HG03108 (cell line): Measurements from ENCODE around the gene CARD19.

Experiments
- ATAC-seq: cut with Tn5 transposase; IDR thresholded peaks from one replicate; pipeline ENCODE4 v1.9.1; 2021; ENCODE audit warnings: moderate library complexity; ENCODE audit not compliant: unreplicated experiment

CARD19 gene, protein sequence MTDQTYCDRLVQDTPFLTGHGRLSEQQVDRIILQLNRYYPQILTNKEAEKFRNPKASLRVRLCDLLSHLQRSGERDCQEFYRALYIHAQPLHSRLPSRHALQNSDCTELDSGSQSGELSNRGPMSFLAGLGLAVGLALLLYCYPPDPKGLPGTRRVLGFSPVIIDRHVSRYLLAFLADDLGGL

DNA sequence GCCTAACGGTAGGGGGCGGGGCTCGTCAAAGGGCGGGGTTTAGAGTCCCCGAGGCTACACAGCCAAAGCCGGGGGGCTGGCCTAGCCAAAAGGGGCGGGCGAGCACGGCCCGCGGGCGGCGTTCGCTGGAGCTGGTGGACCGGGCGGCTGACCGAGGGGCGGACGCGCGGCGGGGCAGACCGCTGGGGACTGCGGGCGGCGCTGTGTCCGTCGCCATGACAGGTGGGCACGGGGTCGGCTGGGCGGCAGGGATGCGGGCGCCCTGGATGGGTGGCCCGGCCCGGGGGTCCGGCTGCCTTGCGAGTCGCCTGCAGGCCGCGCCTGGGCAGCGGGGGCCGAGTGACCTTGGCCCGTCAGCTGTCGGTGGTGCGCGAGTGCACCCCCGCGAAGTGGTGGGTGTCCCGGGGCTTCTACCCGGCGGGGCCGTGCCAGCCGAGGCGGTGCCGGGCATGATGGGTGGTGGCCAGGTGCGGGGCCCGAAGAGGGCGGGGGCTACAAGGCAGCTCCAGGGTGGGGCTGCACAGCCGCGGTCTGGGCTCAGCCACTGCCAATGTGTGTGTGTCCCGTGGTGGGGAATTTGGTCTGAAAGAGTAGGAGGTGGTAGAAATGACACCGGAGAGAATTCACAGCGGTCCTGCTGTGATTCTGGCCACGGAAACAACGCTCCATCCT, at the start of gene CARD19:
CARD19 (plus strand) TSS at position 87 of the 672 bp plus-strand sequence; CDS start at position 216, 129 bp downstream.
- peak; percentile 7 for ATAC-seq

DNA sequence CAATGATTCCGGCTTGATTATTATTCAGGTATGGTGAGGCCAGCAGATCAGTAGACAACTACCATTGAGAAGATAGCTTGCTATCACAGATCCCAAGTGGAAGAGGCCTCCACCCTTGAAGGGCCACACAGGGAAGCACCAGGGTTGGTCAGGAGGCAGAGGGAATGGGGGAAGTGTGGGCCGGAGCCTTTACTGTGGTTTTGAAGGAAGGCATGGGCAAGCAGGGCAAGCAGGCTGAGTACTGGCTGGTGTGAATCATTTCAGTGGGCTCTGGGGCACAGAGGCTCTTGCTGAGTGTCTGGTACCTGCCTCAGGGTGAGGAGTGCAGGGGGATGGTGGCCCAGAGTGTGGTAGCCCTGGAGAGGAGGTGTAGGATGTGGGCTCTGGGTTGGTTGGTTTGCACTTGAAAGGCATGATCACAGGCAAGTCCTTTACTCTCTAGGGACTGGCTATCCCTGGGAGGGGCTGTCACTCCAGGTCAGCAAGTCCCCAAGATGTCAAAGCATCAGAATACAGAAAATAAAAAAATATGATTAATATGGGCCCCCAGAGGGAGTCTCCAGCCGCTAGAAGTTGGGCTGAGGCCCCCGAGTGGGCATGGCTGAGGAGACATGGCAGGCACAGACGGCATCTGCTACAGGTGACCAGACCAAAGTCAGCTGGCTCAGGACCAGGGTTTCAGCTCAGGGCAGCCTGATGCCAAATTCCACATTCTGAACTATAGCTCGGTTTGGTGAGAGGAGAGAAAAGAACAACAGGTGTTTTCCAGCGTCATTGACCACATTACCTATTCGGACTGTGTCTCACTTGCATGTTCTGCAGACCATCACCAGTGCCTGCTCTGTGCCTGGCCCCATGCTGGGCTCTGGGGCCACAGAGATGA, 47.2 kb upstream of the CARD19 start:
- ATAC-seq, result no peak

DNA sequence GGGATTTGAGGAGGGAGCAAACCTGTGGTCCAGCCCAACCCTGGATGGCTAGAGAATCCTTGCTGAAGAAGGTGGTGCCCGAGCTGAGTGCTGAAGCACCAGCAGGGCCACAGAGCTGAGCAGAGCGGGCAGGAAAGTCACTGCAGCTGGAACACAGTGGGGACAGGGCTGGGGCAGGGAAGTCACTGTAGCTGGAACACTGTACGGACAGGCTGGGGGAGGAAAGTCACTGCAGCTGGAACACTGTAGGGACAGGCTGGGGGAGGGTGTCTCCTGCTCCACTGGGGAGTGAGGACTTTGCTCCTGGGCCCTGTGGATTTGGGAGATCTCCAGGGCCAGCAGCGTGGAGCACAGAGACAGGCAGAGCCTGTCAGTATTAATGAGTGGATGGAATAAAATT, 46.5 kb upstream of the CARD19 start:
- ATAC-seq, result no peak

DNA sequence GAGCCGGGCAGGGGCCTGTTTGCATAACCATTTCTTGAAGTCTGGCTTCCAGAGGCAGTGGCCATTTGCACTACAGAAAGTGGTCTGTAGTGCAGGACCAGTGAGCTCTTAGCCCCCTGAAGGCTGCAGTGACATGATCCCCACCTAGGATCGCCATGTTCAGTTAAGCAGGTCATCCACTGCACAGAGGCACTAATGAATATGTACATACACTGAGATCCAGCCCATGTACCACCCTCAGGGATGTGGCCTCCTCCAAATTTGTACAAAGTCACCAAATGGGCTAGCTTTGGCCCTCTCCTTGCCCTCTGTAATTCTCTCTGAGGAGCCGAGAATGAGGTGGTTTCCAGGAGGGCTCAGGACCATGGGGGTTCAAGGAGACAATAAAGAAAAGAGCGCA, 45.8 kb upstream of the CARD19 start:
- ATAC-seq, result no peak

DNA sequence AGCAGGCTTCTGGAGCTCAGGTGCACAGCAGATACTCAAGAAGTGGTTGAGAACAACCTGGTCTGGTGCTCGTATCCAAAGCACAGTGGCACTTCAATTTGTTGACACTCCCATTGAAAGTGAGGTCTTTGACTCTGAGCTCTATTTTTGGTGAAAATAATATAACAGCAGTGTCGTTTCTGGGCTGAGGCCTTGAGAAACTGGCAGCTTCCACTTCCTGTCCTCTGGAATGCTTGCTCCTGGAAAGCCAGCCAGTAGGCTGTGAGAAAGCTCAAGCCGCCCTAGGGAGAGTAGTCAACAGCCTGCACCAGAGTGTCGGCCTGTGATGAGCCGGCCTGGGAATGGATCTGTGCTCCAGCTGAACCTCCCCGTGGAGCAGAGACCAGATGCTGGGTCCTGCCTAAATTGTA, 44.3 kb upstream of the CARD19 start:
- ATAC-seq, result no peak

DNA sequence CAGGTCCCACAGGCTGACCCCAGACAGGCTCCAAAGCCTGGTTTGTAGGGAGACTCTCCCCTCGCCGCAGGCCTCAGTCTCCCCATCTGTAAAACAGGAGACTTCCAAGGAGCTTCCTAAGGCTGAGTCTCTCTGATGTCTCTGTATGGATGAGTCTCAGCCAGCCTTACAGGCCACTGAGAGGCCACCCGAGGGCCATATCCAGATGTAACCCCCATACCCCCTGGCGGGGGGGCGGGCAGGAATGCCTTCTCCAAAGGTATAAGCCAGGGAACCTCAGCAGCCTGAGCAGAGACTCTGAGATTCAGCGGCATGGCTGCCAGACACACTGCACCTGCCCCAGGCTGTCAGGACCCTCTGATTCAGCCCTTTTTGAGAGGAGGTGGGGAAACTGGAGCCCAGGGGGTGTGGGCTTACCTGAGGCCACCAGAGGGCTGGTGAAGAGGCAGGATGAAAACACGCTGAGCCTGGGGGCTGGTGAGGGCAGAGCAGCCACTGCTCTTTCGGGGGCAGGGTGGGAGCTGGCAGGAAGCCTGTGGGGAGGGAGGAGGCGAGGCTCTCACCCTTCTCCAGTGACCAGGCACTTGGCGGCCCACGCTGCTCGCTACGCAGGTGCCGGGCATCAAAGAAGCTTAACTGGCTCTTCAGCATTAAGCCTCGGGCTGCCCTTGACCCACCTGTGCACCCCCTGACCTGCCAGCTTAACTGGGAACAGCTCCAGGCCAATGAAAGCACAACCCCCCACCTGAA, 43.1 kb upstream of the CARD19 start:
- ATAC-seq, result no peak

DNA sequence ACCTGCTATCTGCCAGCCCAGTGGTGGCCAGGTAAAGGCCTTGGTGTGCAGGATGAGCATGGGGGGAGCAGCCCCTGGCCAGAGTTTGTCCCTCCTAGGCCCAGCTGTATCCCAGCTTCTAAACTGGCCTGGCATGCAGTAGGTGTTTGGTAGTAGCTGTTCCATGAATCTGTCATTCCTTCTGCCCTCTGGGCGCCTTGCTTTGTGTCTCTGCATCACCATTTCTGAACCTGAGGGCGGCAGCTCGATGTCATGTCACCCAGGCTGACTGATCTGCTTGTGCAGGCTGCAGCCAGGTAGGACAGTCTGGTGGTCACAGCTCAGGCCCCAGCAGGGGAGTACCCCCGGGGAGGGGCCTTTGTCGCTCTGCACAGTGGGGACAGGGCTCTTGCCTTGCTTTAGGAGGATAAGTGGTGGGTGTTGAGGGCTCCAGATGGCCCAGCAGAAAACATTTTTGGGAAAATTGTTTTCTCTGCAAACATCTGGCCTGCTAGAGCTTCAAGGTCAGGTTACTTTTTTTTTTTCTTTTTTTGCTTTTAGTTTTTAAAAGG, 42.2 kb upstream of the CARD19 start:
- ATAC-seq, result no peak

DNA sequence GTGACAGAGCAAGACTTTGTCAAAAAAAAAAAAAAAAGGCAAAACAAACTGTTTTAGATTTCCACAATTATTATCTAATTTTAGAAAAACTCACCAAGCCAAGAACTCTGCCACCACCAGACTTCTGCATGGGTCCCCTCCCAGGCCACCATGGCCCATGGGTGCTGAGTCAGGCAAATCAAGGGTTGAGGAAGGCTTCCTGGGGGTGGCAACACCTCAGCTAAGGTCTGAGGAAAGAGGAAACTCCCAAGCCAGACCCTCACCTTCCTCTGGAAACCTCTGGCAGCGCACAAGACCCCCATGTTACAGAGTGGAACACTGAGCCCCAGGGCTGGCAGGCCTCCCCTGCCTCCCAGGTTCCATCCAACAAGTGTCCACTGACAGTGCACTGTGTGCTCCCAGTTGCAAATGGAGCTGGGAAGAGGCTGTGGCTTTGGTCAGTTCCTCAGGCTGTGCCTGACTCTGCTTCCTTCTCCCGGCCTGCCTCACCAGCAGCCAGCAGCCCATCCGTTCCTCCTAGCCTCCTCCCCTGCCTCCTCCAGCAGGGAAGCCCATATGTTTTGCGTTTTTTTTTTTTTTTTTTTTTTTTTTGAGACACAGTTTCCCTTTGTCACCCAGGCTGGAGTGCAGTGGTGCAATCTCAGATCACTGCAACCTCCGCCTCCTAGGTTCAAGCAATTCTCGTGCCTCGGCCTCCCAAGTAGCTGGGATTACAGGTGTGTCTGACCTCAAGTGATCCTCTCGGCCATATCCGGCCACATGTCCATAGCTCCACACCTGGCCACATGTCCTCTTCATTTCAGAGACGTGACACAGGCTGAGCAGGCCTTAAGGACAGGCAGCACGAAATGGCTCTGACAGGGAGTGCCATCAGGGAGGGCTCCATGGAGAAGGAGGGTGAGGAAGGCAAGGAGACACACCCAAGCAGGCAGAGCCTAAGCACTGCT, 41.0 kb upstream of the CARD19 start:
- ATAC-seq, result no peak

DNA sequence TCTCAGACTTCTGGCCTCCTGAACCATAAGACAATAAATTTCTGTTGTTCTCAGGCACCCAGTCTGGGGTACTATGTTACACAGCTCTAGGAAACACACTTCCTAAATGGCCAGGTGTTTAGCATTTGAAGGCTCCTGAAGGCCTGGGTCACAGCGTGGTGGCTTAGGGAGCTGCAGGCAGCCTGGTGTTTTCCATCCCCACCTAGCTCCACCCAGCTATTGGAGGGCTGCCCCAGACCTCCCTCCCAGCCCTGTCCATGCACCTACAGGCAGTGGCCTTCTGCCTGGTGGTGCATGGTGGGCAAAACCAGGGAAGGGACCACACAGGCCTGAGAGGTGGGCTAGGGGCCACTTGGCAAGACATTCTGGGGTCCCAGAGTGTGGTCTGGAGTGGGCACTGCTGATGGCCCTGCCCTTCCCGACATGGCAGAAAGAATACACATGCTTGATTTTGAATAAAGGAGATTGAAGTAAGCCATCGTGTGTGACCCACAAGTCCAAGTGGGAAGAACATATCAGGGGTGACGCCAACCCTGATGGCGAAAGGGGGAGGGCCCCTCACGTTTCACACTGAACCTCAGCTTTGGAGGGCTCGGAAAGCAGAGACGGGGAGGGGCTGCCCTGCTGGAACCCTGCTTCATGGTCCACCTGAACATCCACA, 38.8 kb upstream of the CARD19 start:
- no peak for ATAC-seq

DNA sequence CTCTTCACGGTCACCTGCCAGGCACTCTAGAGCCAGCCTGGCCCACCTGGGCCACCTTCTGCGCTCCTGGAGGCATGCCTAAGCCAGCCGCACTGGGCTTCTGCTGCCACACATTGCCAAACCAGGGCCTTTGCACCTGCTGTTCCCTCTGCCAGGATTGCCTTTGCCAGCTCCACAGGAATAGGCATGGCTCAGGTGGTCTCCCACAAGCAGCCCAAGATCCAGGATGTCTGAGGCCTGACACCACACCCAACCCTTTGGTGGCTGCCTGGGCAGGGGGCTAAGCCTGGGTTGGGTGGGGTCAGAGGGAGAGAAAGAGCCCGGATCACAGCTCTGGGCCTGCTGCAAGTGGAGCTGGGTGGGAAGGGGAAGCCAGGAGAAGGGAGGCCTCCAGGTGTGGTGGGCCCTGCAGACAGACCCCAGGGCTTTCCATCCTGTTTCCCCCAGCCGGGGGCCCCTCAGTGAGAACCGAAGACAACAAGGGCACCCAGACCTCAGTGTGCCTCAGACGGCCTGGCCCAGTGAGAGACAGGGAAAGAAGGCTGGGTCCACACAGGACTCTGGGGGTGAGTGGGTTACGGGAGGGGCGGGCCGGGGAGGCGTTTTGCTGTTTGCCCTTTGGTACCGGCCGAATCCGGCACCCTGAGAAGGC, 38.2 kb upstream of the CARD19 start:
- ATAC-seq, result no peak

DNA sequence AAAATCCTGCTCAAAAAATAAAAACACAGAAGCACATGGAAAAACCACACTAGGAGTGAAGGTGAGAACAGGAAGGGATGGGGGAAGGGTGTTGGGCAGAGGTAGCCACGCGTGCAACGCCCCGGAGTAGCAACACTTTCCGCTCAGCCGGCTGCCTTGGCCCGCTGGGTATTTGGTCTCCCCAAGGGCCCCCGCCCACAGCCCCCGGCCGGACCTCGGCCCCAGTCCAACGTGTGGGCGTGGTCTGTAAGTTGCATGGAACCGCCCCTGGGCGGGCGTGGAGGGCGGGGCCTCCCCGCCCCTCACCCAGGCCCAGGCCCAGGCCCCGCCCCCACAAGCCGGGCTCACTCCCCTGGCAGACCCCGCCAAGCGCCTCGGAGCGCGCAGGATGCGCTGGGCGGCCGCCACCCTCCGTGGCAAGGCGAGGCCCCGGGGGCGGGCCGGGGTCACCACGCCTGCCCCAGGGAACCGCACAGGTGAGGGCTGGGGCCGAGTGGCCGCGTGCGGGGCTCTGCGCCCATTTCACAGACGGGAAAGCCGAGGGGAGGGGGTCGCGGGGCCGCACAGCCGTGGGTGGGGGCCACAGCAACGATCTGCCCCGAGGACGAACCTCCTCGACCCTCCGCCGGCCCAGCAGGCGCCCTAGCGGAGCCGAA, 37.5 kb upstream of the CARD19 start, which contains the start of gene SUSD3:
SUSD3 (plus strand) TSS at position 347 of the 656 bp plus-strand sequence; CDS start at position 389, 42 bp downstream.
- peak; percentile 37 for ATAC-seq

DNA sequence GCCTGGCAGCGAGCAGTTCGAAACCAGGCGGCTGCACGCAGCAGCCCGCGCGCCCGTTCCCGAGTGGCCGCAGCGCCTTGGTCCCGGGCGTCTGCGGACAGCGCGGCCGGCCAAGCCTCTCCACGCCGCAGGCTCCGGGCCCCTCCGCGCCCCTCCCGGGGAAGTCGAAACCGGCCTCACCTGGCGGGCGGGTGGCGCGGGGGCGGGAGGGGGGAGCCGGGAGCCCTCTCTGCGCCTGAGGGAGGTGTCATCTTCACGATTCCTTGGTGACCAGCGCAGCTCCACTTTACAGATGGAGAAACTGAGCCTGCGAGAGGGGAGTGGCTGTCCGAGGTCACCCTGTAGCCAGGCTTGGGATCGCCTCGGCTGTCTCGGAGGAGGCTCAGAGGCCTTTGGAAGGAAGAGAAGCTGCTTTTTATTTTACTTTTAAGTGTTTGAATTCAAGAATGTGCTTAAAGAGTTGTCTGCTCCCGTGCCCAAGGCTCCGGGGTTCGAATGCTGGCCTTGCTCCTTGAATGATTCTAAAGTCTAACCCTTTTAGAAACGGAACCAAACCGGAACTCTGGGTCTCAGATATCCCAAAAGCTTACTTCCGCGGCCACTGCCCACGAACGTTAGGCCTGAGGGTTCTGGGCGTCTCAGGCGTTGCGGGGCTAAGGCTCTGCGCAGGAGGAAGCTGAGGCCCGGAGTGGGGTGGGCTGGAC, 36.9 kb upstream of the CARD19 start:
- no peak for ATAC-seq

DNA sequence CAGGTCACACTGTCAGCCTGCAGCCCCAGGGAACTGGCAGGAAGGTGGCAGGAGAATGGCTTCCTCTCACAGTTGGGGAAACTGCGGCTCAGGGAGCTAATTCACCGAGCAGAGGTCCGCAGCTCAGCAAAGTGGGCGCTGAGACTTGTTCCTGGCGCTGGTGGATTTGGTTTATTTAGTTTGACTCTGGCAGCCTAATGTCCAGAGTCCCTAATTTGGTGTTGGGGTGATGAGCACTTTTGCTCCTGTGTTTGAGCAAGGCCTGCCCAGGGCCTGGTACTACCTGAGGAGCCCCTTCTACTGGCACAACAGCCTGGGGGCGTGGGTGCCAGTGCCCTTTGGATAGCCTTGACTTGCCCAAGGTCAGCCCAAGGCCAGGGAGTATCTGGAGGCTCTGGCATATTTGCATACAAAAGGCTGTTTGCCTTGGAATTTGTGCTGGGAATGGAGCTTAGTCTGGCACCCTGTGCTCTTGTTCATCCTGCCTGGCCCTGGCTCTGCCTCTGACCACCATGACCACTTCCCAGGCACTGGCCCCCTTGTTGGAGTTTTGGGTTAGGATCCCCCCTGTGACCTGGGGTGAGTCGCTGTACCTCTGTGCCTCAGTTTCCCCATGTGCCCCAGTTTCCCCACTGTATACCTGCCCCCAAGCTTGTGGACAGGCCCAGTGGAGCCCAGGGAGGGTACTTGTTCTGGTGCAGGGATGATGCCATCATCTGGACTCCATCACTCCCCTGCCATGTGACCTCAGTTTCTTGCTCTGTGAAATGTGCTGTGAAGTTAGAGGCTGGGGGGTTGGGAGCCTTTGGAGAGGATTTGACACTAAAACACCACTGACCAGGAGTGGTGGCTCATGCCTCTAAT, 36.1 kb upstream of the CARD19 start:
- ATAC-seq, result no peak

DNA sequence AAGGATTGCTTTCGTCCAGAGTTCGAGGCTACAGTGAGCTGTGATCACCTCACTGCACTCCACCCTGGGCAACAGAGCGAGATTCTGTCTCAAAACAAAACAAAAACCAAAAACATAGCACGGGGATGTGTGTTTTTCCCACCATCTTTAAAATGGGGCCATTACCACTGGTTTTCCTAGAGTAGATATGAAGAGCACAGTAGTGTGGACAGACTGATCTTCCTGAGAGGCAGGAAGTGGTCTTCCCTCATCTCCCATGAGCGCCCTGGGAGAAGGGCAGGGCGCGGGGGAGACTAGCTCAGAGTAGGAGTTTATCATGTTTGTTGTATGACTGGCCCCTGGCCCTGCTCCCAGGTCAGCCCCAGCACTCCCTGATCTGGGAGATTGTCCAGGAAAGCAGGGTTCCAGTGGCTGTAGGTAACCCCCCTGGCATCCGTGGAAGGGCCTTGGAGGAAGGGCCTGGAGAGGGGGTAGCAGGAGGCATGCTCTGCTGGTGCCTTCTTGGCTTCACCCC, 35.2 kb upstream of the CARD19 start:
- no peak for ATAC-seq

DNA sequence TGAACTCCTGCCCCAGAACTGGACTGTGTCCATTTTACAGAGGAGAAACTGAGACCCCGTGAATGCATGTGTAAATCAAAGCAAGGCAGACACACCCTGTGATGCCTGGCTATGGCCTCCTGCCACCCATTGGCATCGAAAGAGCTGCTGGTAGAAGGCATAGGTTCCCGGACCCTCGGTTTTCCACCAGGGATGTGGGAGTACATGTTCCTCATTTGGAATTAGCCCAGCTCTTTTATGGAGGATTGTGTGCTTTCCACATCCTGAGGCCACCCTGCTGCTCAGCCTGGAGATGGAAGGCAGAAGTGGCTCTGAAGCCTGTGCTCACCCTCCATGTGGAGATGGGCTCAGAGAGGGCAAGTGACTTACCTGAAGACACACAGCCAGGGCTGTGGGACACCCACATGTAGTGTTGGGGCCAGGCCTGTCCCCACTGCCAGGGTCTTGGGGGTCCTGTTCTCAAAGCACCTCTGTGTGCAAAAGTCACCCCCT, 34.7 kb upstream of the CARD19 start:
- no peak for ATAC-seq
